OCI-LY1 (cell line): ENCODE measurements around the gene RYR3.

ENCODE experiments used
- H2AFZ ChIP-seq: fragments of 200-600 bp; sonication (generic), shearing (Covaris generic); 2 replicates; pipeline ENCODE4 v1.6.0; 2014; ENCODE audit warnings: antibody characterized with exemption, mild to moderate bottlenecking, low read length
- H3F3A ChIP-seq: fragments of 200-600 bp; sonication (generic), shearing (Covaris generic); 2 replicates; pipeline ENCODE4 v1.6.0; 2014; ENCODE audit warnings: mild to moderate bottlenecking, antibody characterized with exemption, low read length, moderate library complexity; ENCODE audit not compliant: insufficient read depth
- H3K27ac ChIP-seq: fragments of 200-600 bp; sonication (generic); 2 replicates; pipeline ENCODE4 v1.5.1; 2014; ENCODE audit warnings: low read length, mixed run types, mild to moderate bottlenecking, low read depth; ENCODE audit not compliant: poor library complexity, severe bottlenecking
- H3K27me3 ChIP-seq: fragments of 200-600 bp; sonication (generic); 2 replicates; pipeline ENCODE4 v1.6.0; 2014; ENCODE audit warnings: antibody characterized with exemption, mild to moderate bottlenecking, low read length, moderate library complexity; ENCODE audit not compliant: insufficient read depth
- H3K36me3 ChIP-seq: fragments of 200-600 bp; sonication (generic); 2 replicates; pipeline ENCODE4 v1.6.1; 2014; ENCODE audit warnings: mild to moderate bottlenecking, antibody characterized with exemption, low read length, moderate library complexity, mixed read lengths; ENCODE audit not compliant: insufficient read depth
- H3K4me1 ChIP-seq: fragments of 200-600 bp; sonication (generic); 2 replicates; pipeline ENCODE4 v1.5.1; 2014; ENCODE audit warnings: mild to moderate bottlenecking, low read length, moderate library complexity; ENCODE audit not compliant: insufficient read depth, severe bottlenecking
- H3K4me2 ChIP-seq: fragments of 200-600 bp; sonication (generic), shearing (Covaris generic); 2 replicates; pipeline ENCODE4 v1.6.1; 2014; ENCODE audit warnings: low read length
- H3K4me3 ChIP-seq: fragments of 200-600 bp; sonication (generic); 2 replicates; pipeline ENCODE4 v1.5.1; 2014; ENCODE audit warnings: low read length, low read depth, mild to moderate bottlenecking, mixed read lengths; ENCODE audit not compliant: poor library complexity, severe bottlenecking
- H3K79me2 ChIP-seq: fragments of 200-600 bp; shearing (Covaris generic); 2 replicates; pipeline ENCODE4 v1.6.1; 2016; ENCODE audit warnings: mixed run types, low read length, mixed read lengths; ENCODE audit not compliant: insufficient read depth
- H3K9ac ChIP-seq: fragments of 200-600 bp; sonication (generic), shearing (Covaris generic); 2 replicates; pipeline ENCODE4 v1.6.1; 2014; ENCODE audit warnings: mild to moderate bottlenecking, low read length, mixed read lengths
- H3K9me2 ChIP-seq: fragments of 200-600 bp; sonication (generic), shearing (Covaris generic); 2 replicates; pipeline ENCODE4 v1.6.1; 2014; ENCODE audit warnings: low read depth, mild to moderate bottlenecking, low read length, mixed read lengths
- H3K9me3 ChIP-seq: fragments of 200-600 bp; shearing (Covaris generic); 2 replicates; pipeline ENCODE4 v1.6.1; 2014; ENCODE audit warnings: low read length, mixed read lengths
- H4K20me1 ChIP-seq: fragments of 200-600 bp; sonication (generic), shearing (Covaris generic); 2 replicates; pipeline ENCODE4 v1.6.0; 2016; ENCODE audit warnings: mild to moderate bottlenecking, low read length; ENCODE audit not compliant: insufficient read depth
- EZH2 ChIP-seq: fragments of 200-600 bp; sonication (generic), shearing (Covaris generic); IDR thresholded peaks from 2 replicates; pipeline ENCODE4 v1.8.0; 2017; ENCODE audit warnings: borderline replicate concordance, mixed run types, mild to moderate bottlenecking, antibody characterized with exemption, low read length, moderate library complexity, mixed read lengths
- TF ChIP-seq, protein P1 (sequence below): fragments of 200-600 bp; sonication (generic), shearing (Covaris generic); IDR thresholded peaks from 2 replicates; pipeline ENCODE4 v1.5.1; 2017; ENCODE audit warnings: mild to moderate bottlenecking, antibody characterized with exemption, low read length, moderate library complexity, mixed read lengths

The RYR3 gene

DNA sequence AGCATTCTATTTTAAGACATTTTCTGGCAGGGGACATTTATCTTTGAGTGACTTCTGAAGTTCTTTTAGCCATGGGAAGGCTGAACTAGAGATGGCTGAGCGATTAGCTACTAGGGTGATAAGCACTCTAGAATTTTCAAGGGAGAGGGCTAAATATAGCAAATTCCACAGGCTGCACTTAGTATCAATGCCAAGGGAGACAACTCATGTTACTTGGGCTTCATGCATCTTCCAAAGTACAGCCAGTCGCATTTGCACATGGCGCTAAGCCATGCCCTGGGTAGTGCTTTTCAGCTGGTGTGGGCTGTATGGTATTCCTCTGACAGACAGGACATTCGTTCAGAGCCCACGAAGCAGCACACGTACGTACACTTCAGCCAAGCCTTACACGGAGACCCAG, 69.6 kb downstream of the RYR3 start:
- no peak overlapping the region for H2AFZ ChIP-seq
- H3K9me3 ChIP-seq, result no peaks in the 10 kb centered on the region
- H3K4me3 ChIP-seq, result no peak overlapping the region
- no peaks in the 10 kb centered on the region for H3K79me2 ChIP-seq
- no peak overlapping the region for H3K27ac ChIP-seq
- no peaks in the 10 kb centered on the region for H3F3A ChIP-seq
- H3K9me2 ChIP-seq, result no peaks in the 10 kb centered on the region
- no peaks in the 10 kb centered on the region for H3K4me1 ChIP-seq
- H3K36me3 ChIP-seq, result no peaks in the 10 kb centered on the region
- no peaks in the 10 kb centered on the region for H4K20me1 ChIP-seq
- TF ChIP-seq, protein P1, sequence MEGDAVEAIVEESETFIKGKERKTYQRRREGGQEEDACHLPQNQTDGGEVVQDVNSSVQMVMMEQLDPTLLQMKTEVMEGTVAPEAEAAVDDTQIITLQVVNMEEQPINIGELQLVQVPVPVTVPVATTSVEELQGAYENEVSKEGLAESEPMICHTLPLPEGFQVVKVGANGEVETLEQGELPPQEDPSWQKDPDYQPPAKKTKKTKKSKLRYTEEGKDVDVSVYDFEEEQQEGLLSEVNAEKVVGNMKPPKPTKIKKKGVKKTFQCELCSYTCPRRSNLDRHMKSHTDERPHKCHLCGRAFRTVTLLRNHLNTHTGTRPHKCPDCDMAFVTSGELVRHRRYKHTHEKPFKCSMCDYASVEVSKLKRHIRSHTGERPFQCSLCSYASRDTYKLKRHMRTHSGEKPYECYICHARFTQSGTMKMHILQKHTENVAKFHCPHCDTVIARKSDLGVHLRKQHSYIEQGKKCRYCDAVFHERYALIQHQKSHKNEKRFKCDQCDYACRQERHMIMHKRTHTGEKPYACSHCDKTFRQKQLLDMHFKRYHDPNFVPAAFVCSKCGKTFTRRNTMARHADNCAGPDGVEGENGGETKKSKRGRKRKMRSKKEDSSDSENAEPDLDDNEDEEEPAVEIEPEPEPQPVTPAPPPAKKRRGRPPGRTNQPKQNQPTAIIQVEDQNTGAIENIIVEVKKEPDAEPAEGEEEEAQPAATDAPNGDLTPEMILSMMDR, result no peak
- no peak for TF ChIP-seq EZH2
- H3K9ac ChIP-seq, result no peak overlapping the region
- no peaks in the 10 kb centered on the region for H3K27me3 ChIP-seq
- H3K4me2 ChIP-seq, result no peak overlapping the region

GRCh38 chr15:33382491-33382890, 71.7 kb downstream of the RYR3 start:
- H3K9me3 ChIP-seq, result no peaks in the 10 kb centered on the region
- H3K27ac ChIP-seq, result no peak overlapping the region
- H4K20me1 ChIP-seq, result no peaks in the 10 kb centered on the region
- no peaks in the 10 kb centered on the region for H3K36me3 ChIP-seq
- no peaks in the 10 kb centered on the region for H3K4me1 ChIP-seq
- no peak overlapping the region for H3K4me2 ChIP-seq
- H2AFZ ChIP-seq, result no peak overlapping the region
- no peak overlapping the region for H3K4me3 ChIP-seq
- no peaks in the 10 kb centered on the region for H3K79me2 ChIP-seq
- no peaks in the 10 kb centered on the region for H3K9me2 ChIP-seq
- H3F3A ChIP-seq, result no peaks in the 10 kb centered on the region
- TF ChIP-seq, protein P1, result no peak
- no peak for TF ChIP-seq EZH2
- no peak overlapping the region for H3K9ac ChIP-seq
- no peaks in the 10 kb centered on the region for H3K27me3 ChIP-seq

- H2AFZ ChIP-seq, result no peak overlapping the region
- no peaks in the 10 kb centered on the region for H3F3A ChIP-seq
- no peaks in the 10 kb centered on the region for H3K36me3 ChIP-seq
- H3K79me2 ChIP-seq, result no peaks in the 10 kb centered on the region
- no peaks in the 10 kb centered on the region for H4K20me1 ChIP-seq
- TF ChIP-seq, protein P1, result no peak
- no peak for TF ChIP-seq EZH2
- no peak overlapping the region for H3K9ac ChIP-seq
- no peak overlapping the region for H3K27ac ChIP-seq
- no peaks in the 10 kb centered on the region for H3K4me1 ChIP-seq
- no peaks in the 10 kb centered on the region for H3K27me3 ChIP-seq
- no peak overlapping the region for H3K4me3 ChIP-seq
- H3K9me2 ChIP-seq, result no peaks in the 10 kb centered on the region
- H3K9me3 ChIP-seq, result no peaks in the 10 kb centered on the region
- no peak overlapping the region for H3K4me2 ChIP-seq
These were observed 73.5 kb downstream of the RYR3 start for GRCh38 chr15:33384307-33384706.
